D341Med (cell line): ENCODE data around the gene THBS3.
A peak's percentile ranks its signal among the peaks of the same experiment; 100 is the strongest.
"Not testable (repeated sequence)": the region's sequence is repeated elsewhere in the genome, so short reads cannot be mapped to it uniquely, and the experiment has no call there.

Source experiments
- DNase-seq: peaks from one replicate; pipeline ENCODE4 v3.0.0; 2012; ENCODE audit warnings: low spot score

The THBS3 gene

GRCh38 chr1:155206891-155207805, 549 bp downstream of the THBS3 start:
- peak; percentile 87 for DNase-seq

GRCh38 chr1:155205969-155206593, 1.6 kb downstream of the THBS3 start:
- no peak for DNase-seq

GRCh38 chr1:155205035-155205434, 2.7 kb downstream of the THBS3 start:
- DNase-seq, result no peak

- DNase-seq, result no peak
Observed at GRCh38 chr1:155202731-155203515, 4.8 kb downstream of the THBS3 start.

GRCh38 chr1:155202198-155202597, 5.5 kb downstream of the THBS3 start:
- DNase-seq, result no peak

GRCh38 chr1:155200920-155201319, 6.8 kb downstream of the THBS3 start:
- no peak for DNase-seq

GRCh38 chr1:155199792-155200191, 7.9 kb downstream of the THBS3 start:
- DNase-seq, result no peak

GRCh38 chr1:155198547-155198906, 9.2 kb downstream of the THBS3 start:
- DNase-seq, result no peak

- no peak for DNase-seq
Observed at GRCh38 chr1:155197901-155198546, 9.7 kb downstream of the THBS3 start.

- DNase-seq, result no peak
Observed at GRCh38 chr1:155196893-155197638, 10.6 kb downstream of the THBS3 start.

GRCh38 chr1:155196103-155196892, 11.4 kb downstream of the THBS3 start:
- no peak for DNase-seq

GRCh38 chr1:155195201-155196102, 12.2 kb downstream of the THBS3 start:
- no peak for DNase-seq

GRCh38 chr1:155193991-155194240, 13.8 kb downstream of the THBS3 start:
- not testable (repeated sequence) for DNase-seq

- DNase-seq, result peak; percentile 89
Observed at GRCh38 chr1:155193275-155193990, 14.3 kb downstream of the THBS3 start.

GRCh38 chr1:155192346-155193274, 15.1 kb downstream of the THBS3 start:
- no peak for DNase-seq

- no peak for DNase-seq
Observed at GRCh38 chr1:155191904-155192303, 15.8 kb downstream of the THBS3 start.

GRCh38 chr1:155189926-155190325, 17.8 kb downstream of the THBS3 start:
- DNase-seq, result not testable (repeated sequence)

- DNase-seq, result no peak
Observed at GRCh38 chr1:155188268-155188667, 19.4 kb downstream of the THBS3 start.
